Activated CD8-positive, alpha-beta T cell treated with anti-CD3 and anti-CD28 coated beads for 36 hours (primary cell): ENCODE measurements around the gene APBB2. TPM values are rescaled to one million over a fixed set of nuclear protein-coding genes. Genes with fewer than 3 reads are reported as not detected.

Experiments used
- ATAC-seq: fragments of 200-7000 bp; cut with Tn5 transposase; one replicate; pipeline ENCODE4 v1.10.0; 2021; ENCODE audit warnings: mild to moderate bottlenecking, moderate library complexity
- CTCF ChIA-PET: fragments of 350-600 bp; sonication (Branson Sonifier 250); formaldehyde crosslinking; loops from one replicate; lab custom pipeline; 2021; ENCODE audit warnings: antibody characterized with exemption; lab: Charles Lee
- POLR2A ChIA-PET: fragments of 350-600 bp; sonication (Branson Sonifier 250); formaldehyde crosslinking; loops from one replicate; lab custom pipeline; 2021; ENCODE audit warnings: antibody characterized with exemption; lab: Charles Lee
- DNase-seq: peaks from one replicate; pipeline ENCODE4 v3.0.0-alpha.2; 2020
- H3K27ac Mint-ChIP-seq: one replicate; pipeline ENCODE4 v1.8.0; 2021; ENCODE audit warnings: mild to moderate bottlenecking, mixed read lengths
- H3K27me3 Mint-ChIP-seq: one replicate; pipeline ENCODE4 v1.8.0; 2021; ENCODE audit warnings: mixed read lengths
- H3K36me3 Mint-ChIP-seq: one replicate; pipeline ENCODE4 v1.8.0; 2021; ENCODE audit warnings: low read depth, mixed read lengths
- H3K4me1 Mint-ChIP-seq: one replicate; pipeline ENCODE4 v1.8.0; 2021; ENCODE audit warnings: low read depth, mixed read lengths
- H3K4me3 Mint-ChIP-seq: one replicate; pipeline ENCODE4 v1.8.0; 2021; ENCODE audit warnings: mild to moderate bottlenecking, moderate library complexity, mixed read lengths
- H3K9me3 Mint-ChIP-seq: one replicate; pipeline ENCODE4 v1.8.0; 2021; ENCODE audit warnings: mixed read lengths
- intact Hi-C: fragments of 100-400 bp; cut with micrococcal nuclease; formaldehyde crosslinking; loops from one replicate; pipeline ENCODE4 v1.10.0; 2022
- total RNA-seq, 2 experiments: library from RNA; stranded (reverse); gene quantifications; one replicate each; pipeline ENCODE4 v1.2.3, GENCODE V29; 2021
- TF ChIP-seq, protein P1 (sequence below): fragments of 200-600 bp; IDR thresholded peaks from one replicate; pipeline ENCODE4 v1.8.0; 2022; ENCODE audit warnings: antibody characterized with exemption, mild to moderate bottlenecking

APBB2 gene
- total RNA-seq, 2 experiments from 2014 or later, result 0.89 to 2.3 TPM

GRCh38 chr4:40829586-40829985 is 384.8 kb downstream of the APBB2 start:
- no peaks in the 10 kb centered on the region for H3K36me3 Mint-ChIP-seq
- H3K4me3 Mint-ChIP-seq, result no peak overlapping the region
- ATAC-seq, result no peak
- H3K9me3 Mint-ChIP-seq, result no peaks in the 10 kb centered on the region
- TF ChIP-seq, protein P1, sequence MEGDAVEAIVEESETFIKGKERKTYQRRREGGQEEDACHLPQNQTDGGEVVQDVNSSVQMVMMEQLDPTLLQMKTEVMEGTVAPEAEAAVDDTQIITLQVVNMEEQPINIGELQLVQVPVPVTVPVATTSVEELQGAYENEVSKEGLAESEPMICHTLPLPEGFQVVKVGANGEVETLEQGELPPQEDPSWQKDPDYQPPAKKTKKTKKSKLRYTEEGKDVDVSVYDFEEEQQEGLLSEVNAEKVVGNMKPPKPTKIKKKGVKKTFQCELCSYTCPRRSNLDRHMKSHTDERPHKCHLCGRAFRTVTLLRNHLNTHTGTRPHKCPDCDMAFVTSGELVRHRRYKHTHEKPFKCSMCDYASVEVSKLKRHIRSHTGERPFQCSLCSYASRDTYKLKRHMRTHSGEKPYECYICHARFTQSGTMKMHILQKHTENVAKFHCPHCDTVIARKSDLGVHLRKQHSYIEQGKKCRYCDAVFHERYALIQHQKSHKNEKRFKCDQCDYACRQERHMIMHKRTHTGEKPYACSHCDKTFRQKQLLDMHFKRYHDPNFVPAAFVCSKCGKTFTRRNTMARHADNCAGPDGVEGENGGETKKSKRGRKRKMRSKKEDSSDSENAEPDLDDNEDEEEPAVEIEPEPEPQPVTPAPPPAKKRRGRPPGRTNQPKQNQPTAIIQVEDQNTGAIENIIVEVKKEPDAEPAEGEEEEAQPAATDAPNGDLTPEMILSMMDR, result no peak
- ChIA-PET CTCF (interaction anchor here (1.0 to 2.2 kb wide), 2 partner anchors 11 to 14 kb away, joined by 4 to 14 read pairs; no protein-coding TSS in a partner anchor), POLR2A (no interaction called here)
- peaks cover 2% of the 10 kb centered on the region for H3K4me1 Mint-ChIP-seq
- intact Hi-C loops, result no loop called here
- no peaks in the 10 kb centered on the region for H3K27me3 Mint-ChIP-seq
- DNase-seq, result no peak
- no peak overlapping the region for H3K27ac Mint-ChIP-seq

GRCh38 chr4:40828661-40829060 is 385.7 kb downstream of the APBB2 start:
- ChIA-PET POLR2A (no interaction called here), CTCF (interaction anchor here (2.0 kb wide), 1 partner anchor 12 kb away, joined by 7 read pairs; no protein-coding TSS in a partner anchor)
- Mint-ChIP-seq H3K4me1 (peaks cover 2% of the 10 kb centered on the region), H3K27me3 (no peaks in the 10 kb centered on the region), H3K9me3 (no peaks in the 10 kb centered on the region), H3K4me3 (no peak overlapping the region), H3K36me3 (no peaks in the 10 kb centered on the region), H3K27ac (no peak overlapping the region)
- DNase-seq (no peak), ATAC-seq (no peak)
- intact Hi-C loops, result no loop called here
- TF ChIP-seq, protein P1, result no peak

DNA sequence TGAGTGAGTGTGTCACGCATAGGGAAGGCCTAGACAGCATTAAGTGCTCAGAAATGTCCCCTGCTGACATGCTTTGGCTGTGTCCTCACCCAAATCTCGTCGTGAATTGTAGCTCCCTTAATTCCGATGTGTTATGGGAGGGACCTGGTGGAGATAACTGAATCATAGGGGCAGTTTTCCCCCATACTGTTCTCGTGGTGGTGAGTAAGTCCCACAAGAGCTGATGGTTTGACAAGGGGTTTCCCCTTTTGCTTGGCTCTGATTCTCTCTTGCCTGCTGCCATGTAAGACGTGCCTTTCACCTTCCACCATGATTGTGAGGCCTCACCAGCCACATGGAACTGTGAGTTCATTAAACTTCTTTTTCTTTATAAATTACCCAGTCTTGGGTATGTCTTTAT is 386.6 kb downstream of the APBB2 start:
- Mint-ChIP-seq H3K36me3 (no peaks in the 10 kb centered on the region), H3K4me1 (peaks cover 2% of the 10 kb centered on the region), H3K27ac (no peak overlapping the region), H3K27me3 (no peaks in the 10 kb centered on the region), H3K4me3 (no peak overlapping the region), H3K9me3 (no peaks in the 10 kb centered on the region)
- peak; percentile 62 for ATAC-seq
- intact Hi-C loops, result no loop called here
- TF ChIP-seq, protein P1, result no peak
- CTCF ChIA-PET, result interaction anchor here (1.2 to 2.0 kb wide), 2 partner anchors 13 to 97 kb away, joined by 4 to 7 read pairs; no protein-coding TSS in a partner anchor
- POLR2A ChIA-PET, result no interaction called here
- DNase-seq, result peak; percentile 23

DNA sequence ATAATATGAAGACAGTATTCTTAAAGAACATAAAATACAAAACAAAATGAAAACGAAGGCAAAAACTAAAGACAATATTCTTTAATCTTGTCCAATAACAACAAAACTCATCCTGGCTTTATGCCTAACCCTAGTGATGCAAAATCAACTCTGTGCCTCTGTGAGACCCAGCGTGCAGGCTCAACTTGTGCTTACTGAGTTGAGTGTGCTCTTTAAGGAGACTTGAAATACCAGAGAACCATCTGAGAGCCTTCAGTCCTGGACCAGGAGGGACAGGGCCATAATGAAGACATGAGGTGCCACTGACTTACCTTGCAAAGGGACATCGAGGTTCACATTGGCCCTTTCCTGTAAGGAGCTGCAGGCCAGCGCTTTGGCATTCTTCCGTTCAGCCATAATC is 387.5 kb downstream of the APBB2 start:
- intact Hi-C loops, result no loop called here

More for the DNA sequence above, 387.5 kb downstream of the APBB2 start:
- ChIA-PET CTCF (interaction anchor here (1.2 to 2.0 kb wide), 2 partner anchors 14 to 98 kb away, joined by 4 to 7 read pairs; no protein-coding TSS in a partner anchor), POLR2A (interaction anchor here (0.6 kb wide), 1 partner anchor 499 kb away, joined by 3 read pairs; no protein-coding TSS in a partner anchor)
- H3K27me3 Mint-ChIP-seq, result no peaks in the 10 kb centered on the region
- TF ChIP-seq, protein P1, result no peak
- no peak overlapping the region for H3K4me3 Mint-ChIP-seq
- no peaks in the 10 kb centered on the region for H3K36me3 Mint-ChIP-seq
- ATAC-seq (no peak), DNase-seq (no peak)
- no peaks in the 10 kb centered on the region for H3K9me3 Mint-ChIP-seq
- no peak overlapping the region for H3K27ac Mint-ChIP-seq
- peaks cover 2% of the 10 kb centered on the region for H3K4me1 Mint-ChIP-seq
